ENCODE results near the gene XKR8.

XKR8 gene

DNA sequence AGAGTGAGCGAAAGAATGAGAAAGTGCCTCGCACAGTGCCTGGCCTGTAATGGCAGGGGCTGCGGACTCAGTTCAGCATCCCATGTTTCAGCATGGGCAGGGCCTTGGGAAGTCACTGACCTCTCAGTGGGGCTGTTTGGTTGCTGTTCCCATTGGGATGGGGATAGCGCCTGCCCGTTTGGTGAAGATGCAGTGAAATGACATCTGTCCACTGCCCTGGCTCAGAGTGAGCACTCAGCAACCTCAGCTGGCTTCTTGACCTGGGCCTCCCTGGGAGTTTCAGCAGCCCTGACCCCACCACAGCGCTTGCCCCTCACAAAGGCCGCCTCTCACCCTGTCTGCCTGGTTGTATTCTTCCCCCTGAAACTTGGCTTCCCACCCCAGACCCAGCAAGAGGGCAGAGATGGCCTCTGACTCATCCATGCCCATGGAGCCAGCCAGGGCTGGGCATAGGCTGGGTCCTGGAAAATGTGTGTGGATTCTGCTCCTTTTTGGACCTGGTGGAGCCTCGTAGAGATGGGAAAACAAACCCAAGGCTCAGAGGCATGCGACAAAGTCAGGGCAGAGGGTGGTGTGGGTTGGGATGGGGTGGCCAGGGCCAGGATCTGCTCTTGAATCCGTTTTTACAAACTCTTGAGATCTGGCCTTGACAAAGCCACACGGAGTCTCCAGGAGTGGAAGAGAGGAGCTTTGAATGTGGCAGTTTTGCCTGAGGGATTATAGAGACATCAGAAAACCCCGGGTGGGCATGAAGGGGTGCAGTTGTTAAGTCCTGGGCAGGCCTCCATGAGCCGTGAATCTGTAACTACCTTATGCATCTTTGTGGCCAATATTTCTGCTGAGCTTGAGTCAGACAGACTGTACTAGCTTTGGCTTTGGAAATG, 1.2 kb downstream of the XKR8 start:
- Histone ChIP-seq H3K9ac (ENCODE audit: low read length) (no peak overlapping the region), H3K18ac (ENCODE audit: low read length) (no peak overlapping the region), H3K27ac (ENCODE audit: low read depth, low read length) (no peak overlapping the region), H3K4me3 (ENCODE audit: low read depth, low read length) (no peak overlapping the region), H3K79me2 (ENCODE audit: control insufficient read depth, insufficient read depth, low read length, poor library complexity) (peaks cover 8% of the 10 kb centered on the region), H3K4me1 (ENCODE audit: control insufficient read depth in 1 of 2, insufficient read depth in 2 of 2, low read length in 2 of 2) (peaks cover 5 to 9% of the 10 kb centered on the region in 2 experiments), H2BK120ac (ENCODE audit: insufficient read depth, low read length, poor library complexity) (no peak overlapping the region), H3K4ac (ENCODE audit: low read depth, low read length) (peak overlapping the region; percentile 11), H2AFZ (ENCODE audit: insufficient read depth, low read length, poor library complexity) (no peak overlapping the region), H3K27me3 (ENCODE audit: insufficient read depth, low read length) (no peaks in the 10 kb centered on the region), H4K12ac (ENCODE audit: low read depth, low read length) (no peak overlapping the region), H3K14ac (ENCODE audit: low read length) (no peak overlapping the region), H3K4me2 (ENCODE audit: low read length) (peak overlapping the region; percentile 86), H3K9me3 (ENCODE audit: insufficient read depth, low read depth, low read length) (no peaks in the 10 kb centered on the region), H2BK5ac (ENCODE audit: low read depth, low read length, poor library complexity) (no peak overlapping the region), H2AK5ac (ENCODE audit: low read length) (no peak overlapping the region), H4K8ac (ENCODE audit: low read depth, low read length) (no peak overlapping the region), H3K23ac (ENCODE audit: low read length) (no peak overlapping the region), H2BK12ac (ENCODE audit: low read length) (no peak overlapping the region), H3K79me1 (ENCODE audit: low read length) (peaks cover 8% of the 10 kb centered on the region), H4K91ac (ENCODE audit: low read depth, low read length) (no peak overlapping the region), H3K36me3 (ENCODE audit: control insufficient read depth in 1 of 2, insufficient read depth in 2 of 2, low read length in 2 of 2) (peaks cover 3 to 14% of the 10 kb centered on the region in 2 experiments)
- no CpG with 5 or more reads among the region's 13 CpGs for WGBS (ENCODE audit: extremely low coverage, insufficient coverage, insufficient read length)
- DNase-seq = no peak

- Histone ChIP-seq H3K79me1 (ENCODE audit: low read length) (peaks cover 8% of the 10 kb centered on the region), H3K18ac (ENCODE audit: low read length) (no peak overlapping the region), H2BK5ac (ENCODE audit: low read depth, low read length, poor library complexity) (no peak overlapping the region), H4K91ac (ENCODE audit: low read depth, low read length) (no peak overlapping the region), H3K79me2 (ENCODE audit: control insufficient read depth, insufficient read depth, low read length, poor library complexity) (peaks cover 8% of the 10 kb centered on the region), H3K23ac (ENCODE audit: low read length) (no peak overlapping the region), H2AK5ac (ENCODE audit: low read length) (no peak overlapping the region), H3K4me3 (ENCODE audit: low read depth, low read length) (no peak overlapping the region), H3K27ac (ENCODE audit: low read depth, low read length) (no peak overlapping the region), H2BK120ac (ENCODE audit: insufficient read depth, low read length, poor library complexity) (no peak overlapping the region), H3K27me3 (ENCODE audit: insufficient read depth, low read length) (no peaks in the 10 kb centered on the region), H4K8ac (ENCODE audit: low read depth, low read length) (no peak overlapping the region), H3K4ac (ENCODE audit: low read depth, low read length) (no peak overlapping the region), H4K12ac (ENCODE audit: low read depth, low read length) (no peak overlapping the region), H3K4me2 (ENCODE audit: low read length) (no peak overlapping the region), H3K4me1 (ENCODE audit: control insufficient read depth in 1 of 2, insufficient read depth in 2 of 2, low read length in 2 of 2) (peaks cover 5 to 13% of the 10 kb centered on the region in 2 experiments), H2BK12ac (ENCODE audit: low read length) (no peak overlapping the region), H2AFZ (ENCODE audit: insufficient read depth, low read length, poor library complexity) (no peak overlapping the region), H3K9me3 (ENCODE audit: insufficient read depth, low read depth, low read length) (peaks cover 3% of the 10 kb centered on the region), H3K14ac (ENCODE audit: low read length) (no peak overlapping the region), H3K36me3 (ENCODE audit: control insufficient read depth in 1 of 2, insufficient read depth in 2 of 2, low read length in 2 of 2) (peaks cover 7 to 18% of the 10 kb centered on the region in 2 experiments), H3K9ac (ENCODE audit: low read length) (no peak overlapping the region)
- DNase-seq = no peak
- WGBS (ENCODE audit: extremely low coverage, insufficient coverage, insufficient read length) = no CpG with 5 or more reads among the region's 4 CpGs
Measured at GRCh38 chr1:27961646-27962221, 2.0 kb downstream of the XKR8 start.

- Histone ChIP-seq H3K4me3 (ENCODE audit: low read depth, low read length) (no peak overlapping the region), H2BK12ac (ENCODE audit: low read length) (no peak overlapping the region)
- WGBS (ENCODE audit: extremely low coverage, insufficient coverage, insufficient read length) = no CpG with 5 or more reads among the region's 11 CpGs
Measured at GRCh38 chr1:27963393-27963792, 3.6 kb downstream of the XKR8 start.

GRCh38 chr1:27966402-27967105, 6.8 kb downstream of the XKR8 start:
- Histone ChIP-seq H4K12ac (ENCODE audit: low read depth, low read length) (no peak overlapping the region), H3K27me3 (ENCODE audit: insufficient read depth, low read length) (no peaks in the 10 kb centered on the region), H3K79me2 (ENCODE audit: control insufficient read depth, insufficient read depth, low read length, poor library complexity) (no peaks in the 10 kb centered on the region), H3K4me3 (ENCODE audit: low read depth, low read length) (no peak overlapping the region), H3K14ac (ENCODE audit: low read length) (no peak overlapping the region), H3K4me2 (ENCODE audit: low read length) (no peak overlapping the region), H2BK120ac (ENCODE audit: insufficient read depth, low read length, poor library complexity) (no peak overlapping the region), H3K4me1 (ENCODE audit: control insufficient read depth in 1 of 2, insufficient read depth in 2 of 2, low read length in 2 of 2) (peaks cover 3 to 11% of the 10 kb centered on the region in 2 experiments), H2AFZ (ENCODE audit: insufficient read depth, low read length, poor library complexity) (no peak overlapping the region), H2BK5ac (ENCODE audit: low read depth, low read length, poor library complexity) (no peak overlapping the region), H3K36me3 (ENCODE audit: control insufficient read depth in 1 of 2, insufficient read depth in 2 of 2, low read length in 2 of 2) (peaks cover 12 to 26% of the 10 kb centered on the region in 2 experiments), H3K18ac (ENCODE audit: low read length) (no peak overlapping the region), H3K27ac (ENCODE audit: low read depth, low read length) (no peak overlapping the region), H2AK5ac (ENCODE audit: low read length) (no peak overlapping the region), H3K9me3 (ENCODE audit: insufficient read depth, low read depth, low read length) (peaks cover 3% of the 10 kb centered on the region), H3K79me1 (ENCODE audit: low read length) (no peaks in the 10 kb centered on the region), H3K23ac (ENCODE audit: low read length) (no peak overlapping the region), H4K8ac (ENCODE audit: low read depth, low read length) (no peak overlapping the region), H2BK12ac (ENCODE audit: low read length) (no peak overlapping the region), H4K91ac (ENCODE audit: low read depth, low read length) (no peak overlapping the region), H3K9ac (ENCODE audit: low read length) (no peak overlapping the region), H3K4ac (ENCODE audit: low read depth, low read length) (no peak overlapping the region)
- peak; percentile 84 to 85 for DNase-seq
- whole genome bisulfite sequencing (ENCODE audit: extremely low coverage, insufficient coverage, insufficient read length) = no CpG with 5 or more reads among the region's 24 CpGs

More at GRCh38 chr1:27963393-27963792, 3.6 kb downstream of the XKR8 start:
- H4K12ac ChIP-seq (ENCODE audit: low read depth, low read length) = no peak overlapping the region
- H3K23ac ChIP-seq (ENCODE audit: low read length) = no peak overlapping the region
- H4K8ac ChIP-seq (ENCODE audit: low read depth, low read length) = no peak overlapping the region
- DNase-seq = peak; percentile 4 to 7
- no peak overlapping the region for H3K4me2 ChIP-seq (ENCODE audit: low read length)
- H3K4me1 ChIP-seq (ENCODE audit: control insufficient read depth in 1 of 2, insufficient read depth in 2 of 2, low read length in 2 of 2) = peaks cover 7 to 20% of the 10 kb centered on the region in 2 experiments
- peaks cover 12 to 26% of the 10 kb centered on the region in 2 experiments for H3K36me3 ChIP-seq (ENCODE audit: control insufficient read depth in 1 of 2, insufficient read depth in 2 of 2, low read length in 2 of 2)
- H3K4ac ChIP-seq (ENCODE audit: low read depth, low read length) = no peak overlapping the region
- H4K91ac ChIP-seq (ENCODE audit: low read depth, low read length) = no peak overlapping the region
- H3K79me1 ChIP-seq (ENCODE audit: low read length) = peaks cover 8% of the 10 kb centered on the region
- H3K79me2 ChIP-seq (ENCODE audit: control insufficient read depth, insufficient read depth, low read length, poor library complexity) = peaks cover 8% of the 10 kb centered on the region
- H3K14ac ChIP-seq (ENCODE audit: low read length) = no peak overlapping the region
- H3K27ac ChIP-seq (ENCODE audit: low read depth, low read length) = no peak overlapping the region
- no peaks in the 10 kb centered on the region for H3K27me3 ChIP-seq (ENCODE audit: insufficient read depth, low read length)
- no peak overlapping the region for H2AK5ac ChIP-seq (ENCODE audit: low read length)
- peaks cover 3% of the 10 kb centered on the region for H3K9me3 ChIP-seq (ENCODE audit: insufficient read depth, low read depth, low read length)
- H2BK120ac ChIP-seq (ENCODE audit: insufficient read depth, low read length, poor library complexity) = no peak overlapping the region
- no peak overlapping the region for H2BK5ac ChIP-seq (ENCODE audit: low read depth, low read length, poor library complexity)
- H2AFZ ChIP-seq (ENCODE audit: insufficient read depth, low read length, poor library complexity) = no peak overlapping the region
- H3K9ac ChIP-seq (ENCODE audit: low read length) = no peak overlapping the region
- H3K18ac ChIP-seq (ENCODE audit: low read length) = no peak overlapping the region

All from trophoblast cell (in vitro differentiated cells and primary cell).